GM19452 (cell line): ENCODE results near the gene TTC22.
A peak's percentile ranks its signal among the peaks of the same experiment; 100 is the strongest.
"Not testable (repeated sequence)": the region's sequence is repeated elsewhere in the genome, so short reads cannot be mapped to it uniquely, and the experiment has no call there.

ENCODE experiments used
- ATAC-seq: cut with Tn5 transposase; IDR thresholded peaks from one replicate; pipeline ENCODE4 v1.9.1; 2021; ENCODE audit not compliant: unreplicated experiment

TTC22 gene

GRCh38 chr1:54787604-54788003 lies 13.5 kb downstream of the TTC22 start:
- ATAC-seq: no peak

GRCh38 chr1:54786778-54787177 lies 14.3 kb downstream of the TTC22 start:
- ATAC-seq: no peak

- ATAC-seq: no peak
Observed at GRCh38 chr1:54784066-54784465, 17.1 kb downstream of the TTC22 start.

DNA sequence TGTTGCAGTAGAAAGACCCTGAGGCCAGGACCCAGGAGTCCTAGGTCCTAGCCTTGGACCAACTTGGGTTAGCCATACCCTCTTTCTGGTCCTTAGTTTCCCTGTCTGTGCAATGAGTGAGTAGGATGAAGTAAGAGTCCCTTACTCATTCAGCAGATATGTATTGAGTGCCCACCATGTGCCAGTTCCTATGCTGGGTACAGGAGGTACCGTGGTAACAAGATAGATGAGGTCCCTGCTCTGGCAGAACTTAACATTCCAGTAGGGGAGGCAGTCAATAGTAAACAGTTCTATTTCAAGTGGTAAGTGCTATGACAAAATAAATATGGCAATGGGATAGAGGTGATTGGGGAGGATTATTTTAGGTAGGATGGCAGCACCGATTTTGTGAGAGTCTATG lies 18.5 kb downstream of the TTC22 start:
- ATAC-seq: no peak

DNA sequence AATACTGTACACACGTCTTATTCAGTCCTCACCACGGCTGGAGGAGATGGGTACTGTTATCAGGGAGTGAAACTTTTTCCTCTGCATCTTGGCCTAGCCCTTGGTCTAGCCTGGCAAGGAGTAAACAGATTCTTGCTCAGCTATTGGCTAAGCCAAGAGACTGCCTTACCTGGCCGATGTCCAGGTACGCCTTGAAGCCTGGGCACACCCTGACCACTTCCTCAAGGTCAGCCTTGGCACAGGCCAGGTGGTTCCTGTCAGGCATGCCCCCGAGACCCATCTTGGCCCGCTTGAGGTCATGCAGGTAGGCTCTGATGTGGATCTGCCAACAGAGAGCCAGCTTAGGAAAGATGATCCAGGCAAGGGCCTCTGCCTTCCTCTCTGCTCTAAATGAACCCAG lies 19.0 kb downstream of the TTC22 start:
- no peak for ATAC-seq

GRCh38 chr1:54781023-54781723 lies 19.9 kb downstream of the TTC22 start:
- ATAC-seq: no peak

GRCh38 chr1:54777431-54777830 lies 23.7 kb downstream of the TTC22 start:
- no peak for ATAC-seq

DNA sequence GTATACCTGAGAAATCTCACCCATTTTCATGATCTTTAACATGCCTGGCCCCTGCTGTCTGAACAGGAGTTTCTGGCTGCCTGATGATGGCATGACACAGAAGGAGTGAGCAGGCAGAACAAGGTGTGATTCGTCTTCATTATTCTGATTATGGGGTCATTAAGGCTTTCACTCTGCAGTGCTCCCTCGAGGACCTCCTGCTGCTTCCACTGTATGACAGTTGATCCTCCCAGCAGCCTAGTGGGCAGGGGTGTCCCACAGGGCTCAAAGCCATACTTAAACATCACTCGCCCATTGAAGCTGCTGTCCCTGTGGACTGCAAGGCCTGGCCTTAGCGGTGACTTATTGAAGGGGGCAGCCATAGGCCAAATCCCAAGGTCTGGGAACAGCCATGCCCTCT lies 24.1 kb downstream of the TTC22 start:
- ATAC-seq: no peak

DNA sequence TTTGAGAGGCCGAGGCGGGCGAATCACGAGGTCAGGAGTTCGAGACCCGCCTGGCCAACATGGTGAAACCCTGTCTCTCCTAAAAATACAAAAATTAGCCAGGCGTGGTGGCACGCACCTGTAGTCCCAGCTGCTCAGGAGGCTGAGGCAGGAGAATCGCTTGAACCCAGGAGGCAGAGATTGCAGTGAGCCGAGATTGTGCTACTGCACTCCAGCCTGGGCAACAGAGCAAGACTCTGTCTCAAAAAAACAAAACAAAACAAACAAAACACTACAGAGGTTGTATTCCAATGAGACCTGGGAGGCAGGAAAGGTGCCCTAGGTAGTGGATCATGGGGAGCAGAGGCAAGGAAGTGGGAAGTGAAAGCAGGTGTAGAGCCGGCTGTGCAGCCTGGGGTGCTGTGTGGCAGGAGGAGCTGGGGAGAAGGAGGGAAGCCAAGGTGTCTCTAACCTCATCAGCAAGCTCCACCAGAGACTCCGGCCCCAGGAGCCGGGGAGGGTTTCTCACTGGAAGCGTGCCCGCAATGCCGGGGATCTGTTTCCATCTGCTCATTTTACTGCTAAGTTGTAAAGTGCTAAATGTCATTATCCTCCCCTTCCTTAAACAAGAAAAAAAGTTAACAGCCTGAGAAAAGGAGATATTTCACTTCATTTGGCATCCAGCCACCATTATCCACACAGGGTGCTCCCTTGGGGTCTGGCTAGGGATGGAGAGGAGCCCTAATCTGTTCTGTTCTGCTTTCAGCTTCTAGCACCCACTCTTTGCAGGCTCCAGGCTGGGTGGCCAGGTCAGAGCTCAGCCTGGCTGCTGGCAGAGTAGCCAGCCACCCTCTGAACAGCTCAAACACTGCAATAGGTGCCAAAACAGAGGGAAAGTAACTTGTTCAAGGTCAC lies 25.0 kb downstream of the TTC22 start:
- ATAC-seq: not testable (repeated sequence)

DNA sequence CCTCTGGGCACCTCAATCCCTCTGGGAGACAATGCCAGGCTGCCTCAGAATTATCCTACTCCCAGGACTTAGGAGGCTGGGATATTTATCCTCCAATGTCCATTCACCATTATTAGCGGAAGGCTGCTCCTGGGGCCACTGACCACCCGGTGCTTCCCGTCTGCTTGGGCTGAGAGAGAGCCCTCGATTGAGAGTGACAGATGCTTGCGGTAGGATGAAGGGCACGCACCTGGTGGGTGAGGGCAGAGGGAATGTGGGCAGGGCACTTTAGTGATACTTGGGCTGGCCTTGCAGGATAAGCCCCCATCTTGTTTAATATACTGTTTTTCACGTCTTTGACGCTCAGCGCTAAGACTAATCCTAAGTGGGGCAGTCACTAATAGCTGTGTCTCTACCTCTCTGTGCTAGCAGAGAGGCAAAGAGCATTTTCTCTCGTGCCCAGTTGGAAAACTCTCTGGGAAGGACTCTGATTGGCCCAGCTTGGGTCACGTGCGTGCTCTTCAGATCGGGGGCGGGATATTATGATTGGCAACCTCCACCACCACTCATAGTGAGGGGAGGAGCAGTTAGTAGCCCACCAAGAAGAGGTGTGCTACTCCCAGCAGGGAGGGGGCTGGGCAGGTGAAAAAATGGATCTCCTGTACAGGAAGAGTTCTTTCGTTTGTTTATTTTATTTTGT lies 26.2 kb downstream of the TTC22 start:
- no peak for ATAC-seq

DNA sequence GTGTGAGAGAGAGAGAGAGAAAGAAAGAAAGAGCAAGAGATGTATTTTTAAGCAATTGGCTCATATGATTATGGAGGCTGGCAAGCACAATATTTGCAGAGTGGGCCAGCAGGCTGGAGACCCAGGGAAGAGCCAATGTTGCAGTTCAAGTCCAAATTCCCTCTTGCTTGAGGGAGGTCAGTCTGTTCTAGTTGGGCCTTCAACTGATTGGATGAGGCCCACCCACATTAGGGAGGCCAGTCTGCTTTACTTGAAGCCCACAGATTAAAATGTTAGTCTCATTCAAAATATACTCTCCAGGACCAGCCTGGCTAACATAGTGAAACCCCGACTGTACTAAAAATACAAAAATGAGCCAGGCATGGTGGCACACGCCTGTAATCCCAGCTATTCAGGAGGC lies 28.2 kb downstream of the TTC22 start:
- ATAC-seq: no peak

DNA sequence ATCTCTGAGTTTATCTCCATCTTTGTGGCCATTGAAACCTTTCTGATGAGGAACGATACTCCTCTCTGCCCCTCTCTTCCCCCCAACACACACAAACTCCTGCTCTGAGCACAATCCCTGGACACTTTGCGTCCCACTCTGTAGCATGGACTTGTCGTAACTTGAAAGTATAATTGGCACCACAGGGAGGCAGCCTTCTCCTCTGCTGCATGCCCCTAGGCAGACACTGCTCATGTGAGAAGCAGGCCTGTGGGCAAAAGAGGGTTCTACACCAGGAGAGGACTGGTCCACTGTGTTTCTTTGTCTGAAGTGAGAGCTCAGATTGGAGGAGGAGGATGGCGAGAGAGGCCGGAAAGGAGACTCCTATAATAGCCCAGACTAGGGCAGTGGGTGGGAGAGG lies 33.0 kb downstream of the TTC22 start:
- no peak for ATAC-seq

DNA sequence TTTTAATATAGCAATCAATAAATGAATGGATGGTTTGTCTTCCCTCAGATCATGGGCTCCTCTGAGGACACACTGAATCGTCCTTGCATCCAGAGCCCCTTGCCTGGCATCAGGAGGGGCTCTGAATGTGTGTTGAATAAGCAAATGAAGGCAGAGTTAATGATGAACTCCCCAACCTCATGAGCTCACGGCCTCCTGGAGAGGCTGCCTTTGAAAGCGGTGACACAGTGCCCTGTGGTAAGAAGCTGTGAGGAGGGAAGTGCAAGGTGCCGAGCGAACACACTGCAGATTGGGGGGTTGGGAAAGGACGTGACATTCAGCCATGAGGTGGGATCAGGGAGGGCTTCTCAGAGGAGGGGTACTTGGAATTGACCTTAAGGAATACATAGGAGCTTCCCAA lies 33.6 kb downstream of the TTC22 start:
- no peak for ATAC-seq

- no peak for ATAC-seq
Observed at GRCh38 chr1:54766726-54767125, 34.4 kb downstream of the TTC22 start.

- peak; percentile 16 for ATAC-seq
Observed at GRCh38 chr1:54764922-54765561, 36.1 kb downstream of the TTC22 start.

GRCh38 chr1:54764133-54764921 lies 36.8 kb downstream of the TTC22 start, which contains the start of gene PARS2:
TSS of gene PARS2 (minus strand) at chr1:54764523. CDS start at chr1:54759161, 5,362 bp downstream.
- ATAC-seq: peak; percentile 98

DNA sequence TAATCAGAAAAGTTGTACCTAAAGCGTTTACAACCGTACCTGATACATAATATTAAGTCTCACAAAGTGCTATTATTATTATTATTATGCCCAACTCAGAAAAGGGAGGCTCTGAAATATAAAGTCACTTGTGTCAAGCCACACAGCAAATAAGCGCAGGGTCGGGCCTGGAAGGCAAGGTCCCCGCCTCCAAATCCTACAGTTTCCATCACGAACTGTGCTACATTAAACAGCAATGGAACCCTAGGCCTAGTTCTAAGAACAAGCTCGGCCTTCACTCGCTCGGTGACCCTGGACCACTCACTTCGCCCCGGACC lies 37.3 kb downstream of the TTC22 start:
- no peak for ATAC-seq

- ATAC-seq: no peak
Observed at GRCh38 chr1:54758678-54759348, 42.3 kb downstream of the TTC22 start.

GRCh38 chr1:54757833-54758232 lies 43.3 kb downstream of the TTC22 start:
- no peak for ATAC-seq
